Caki2 (cell line): Measurements from ENCODE around the gene FMNL2. TPM values are rescaled to one million over a fixed set of nuclear protein-coding genes. Genes with fewer than 3 reads are reported as not detected.

Experiments
- DNase-seq: peaks from one replicate; pipeline ENCODE4 v3.0.0-alpha.2; 2015; ENCODE audit warnings: low read depth
- in situ Hi-C: cut with HindIII; loops from 2 replicates; pipeline ENCODE4 v1.10.0; 2016; ENCODE audit warnings: low sequenced_read_pairs, low pct_unique_long_range_greater_than_20kb, mixed read lengths
- total RNA-seq: library from RNA; depleted of rRNA; stranded (reverse); fragments of >200 nt; shearing (Covaris generic); gene quantifications from 2 replicates; pipeline ENCODE4 v1.2.3, GENCODE V29; 2014; ENCODE audit warnings: low replicate concordance

The FMNL2 gene
- total RNA-seq, 1 experiment from 2014 or later: 15.8 TPM

DNA sequence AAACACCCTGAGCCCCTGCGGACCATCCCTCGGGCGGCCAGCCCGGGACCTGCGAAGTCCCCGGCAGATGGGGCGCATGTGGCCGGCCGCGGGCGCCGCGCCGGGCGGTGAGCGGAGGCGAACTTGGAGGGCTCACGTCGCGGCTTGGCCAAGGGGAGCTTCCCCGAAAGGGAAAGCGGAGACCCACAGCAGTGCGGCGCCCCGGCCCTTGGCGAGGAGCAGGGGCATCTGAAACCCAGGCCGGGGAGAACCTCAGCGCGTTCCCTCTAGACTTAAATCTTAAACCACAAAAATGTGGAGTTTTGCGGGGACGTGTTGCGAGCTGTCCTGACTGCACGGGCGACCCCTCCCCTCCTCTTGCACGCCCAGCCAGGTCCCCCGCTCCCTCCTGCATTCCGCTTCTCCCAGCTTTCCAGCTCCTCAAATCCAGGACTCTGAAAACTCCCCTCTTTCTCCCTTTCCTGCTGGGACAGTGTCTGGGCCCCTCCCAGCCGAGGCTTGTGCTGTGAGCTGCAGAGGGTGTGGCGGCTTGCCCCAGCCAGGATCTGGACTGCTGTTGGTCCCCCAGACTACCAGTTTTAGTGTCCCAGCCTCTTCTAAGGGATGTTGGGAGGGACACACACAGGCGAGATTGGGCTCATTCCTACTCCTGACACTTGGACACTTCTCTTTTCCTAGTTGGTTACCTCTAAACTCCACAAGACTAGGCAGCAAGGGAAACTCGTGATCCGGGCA is 1.3 kb downstream of the FMNL2 start:
- in situ Hi-C loops: no loop called here
- DNase-seq: peak; percentile 63

DNA sequence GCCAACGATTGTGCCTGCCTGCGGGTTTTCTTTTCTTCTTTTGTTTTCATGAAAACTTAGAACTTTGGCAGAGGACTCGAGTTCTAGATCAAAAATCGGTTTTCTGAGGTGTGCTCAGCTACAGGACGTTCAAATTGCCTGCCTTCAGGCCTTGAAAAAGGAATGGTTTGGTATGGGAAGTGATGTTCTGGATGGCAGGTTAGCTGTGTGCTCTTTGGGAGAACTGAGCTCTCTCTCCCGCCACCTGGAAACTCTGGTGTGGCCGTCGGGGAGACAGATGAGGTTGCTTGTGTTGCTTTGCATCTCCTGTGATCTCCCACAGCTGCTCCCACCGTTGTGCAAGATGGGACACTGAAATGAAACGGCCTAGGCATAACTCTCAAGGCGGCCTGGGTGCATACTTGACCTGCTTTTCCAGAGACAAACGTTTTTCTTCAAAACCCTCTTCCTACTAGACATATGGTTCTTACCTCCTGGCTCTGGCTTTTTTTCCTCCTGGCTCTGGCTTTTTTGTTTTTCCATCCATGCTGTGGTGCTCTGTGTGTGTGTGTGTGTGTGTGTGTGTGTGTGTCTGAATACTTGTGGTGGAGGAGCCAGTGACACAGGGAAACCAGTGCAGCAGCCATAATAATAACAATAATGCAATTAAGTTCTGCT is 2.0 kb downstream of the FMNL2 start:
- in situ Hi-C loops: no loop called here
- peak; percentile 60 for DNase-seq

GRCh38 chr2:152337511-152337903 is 2.5 kb downstream of the FMNL2 start:
- in situ Hi-C loops: no loop called here
- no peak for DNase-seq

DNA sequence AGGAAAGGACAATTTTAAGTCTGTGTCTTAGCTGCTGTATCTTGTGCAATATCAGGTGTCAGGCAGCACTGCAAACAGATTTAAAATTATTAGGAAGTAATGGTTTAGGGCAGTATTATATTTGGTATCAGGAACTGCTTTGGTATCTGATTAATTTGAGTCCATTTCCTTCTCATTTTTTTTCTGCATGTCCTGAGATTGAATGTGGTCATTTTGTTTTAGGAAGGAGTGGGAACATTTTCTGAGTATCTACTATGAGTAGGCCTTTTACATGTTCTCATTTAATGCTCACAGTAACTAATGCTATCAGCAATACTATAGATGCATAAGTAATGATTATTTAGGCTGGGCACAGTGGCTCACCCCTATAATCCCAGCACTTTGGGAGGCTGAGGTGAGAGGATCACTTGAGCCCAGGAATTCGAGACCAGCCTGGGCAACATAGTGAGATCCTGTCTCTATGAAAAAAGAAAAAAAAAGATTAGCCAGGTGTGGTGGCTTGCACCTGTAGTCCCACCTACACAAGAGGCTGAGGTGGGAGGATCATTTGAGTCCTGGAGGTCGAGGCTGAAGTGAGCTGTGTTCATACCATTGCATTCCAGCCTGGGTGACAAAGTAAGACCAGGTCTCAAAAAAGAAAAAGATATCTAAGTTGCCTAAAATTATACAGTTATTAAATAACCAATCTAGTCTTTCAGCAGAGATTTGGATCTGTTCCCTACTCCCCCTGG is 4.7 kb downstream of the FMNL2 start:
- in situ Hi-C loops: no loop called here
- no peak for DNase-seq

- in situ Hi-C loops: no loop called here
- no peak for DNase-seq
Measured at GRCh38 chr2:152342259-152343046, 7.5 kb downstream of the FMNL2 start.

- in situ Hi-C loops: no loop called here
Measured at GRCh38 chr2:152343426-152343825, 8.5 kb downstream of the FMNL2 start.

DNA sequence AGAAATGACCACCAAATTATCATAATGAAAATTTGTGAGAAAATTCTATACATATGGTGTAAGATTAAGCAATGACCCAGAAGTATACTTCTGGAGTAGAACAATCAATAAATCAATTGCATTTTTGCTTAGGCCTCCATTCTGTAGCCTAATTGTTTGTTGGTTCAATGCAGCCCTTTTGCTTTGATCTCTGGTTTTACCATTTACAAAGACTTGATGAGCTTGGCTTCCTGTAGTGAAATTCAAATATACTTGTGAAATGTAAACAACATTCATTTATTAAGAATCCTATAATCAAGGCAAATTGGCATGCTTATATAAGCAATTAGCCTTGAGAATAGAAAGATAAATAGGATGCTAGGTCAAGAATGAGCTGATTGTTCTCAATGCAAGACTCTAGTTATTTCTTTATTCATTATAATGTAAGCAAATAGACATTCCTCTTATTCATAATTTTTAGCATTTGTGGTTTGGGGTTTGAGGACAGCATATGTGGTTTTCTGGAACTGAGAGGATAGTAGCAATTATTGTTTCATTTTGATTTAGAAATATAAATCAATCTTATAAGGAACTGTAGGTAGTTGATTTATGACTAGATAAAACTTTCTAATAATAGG is 9.7 kb downstream of the FMNL2 start:
- no peak for DNase-seq
- in situ Hi-C loops: no loop called here

More at GRCh38 chr2:152343426-152343825, 8.5 kb downstream of the FMNL2 start:
- no peak for DNase-seq

- peak; percentile 47 for DNase-seq
- in situ Hi-C loops: no loop called here
Measured at GRCh38 chr2:152347076-152347475, 12.1 kb downstream of the FMNL2 start.

DNA sequence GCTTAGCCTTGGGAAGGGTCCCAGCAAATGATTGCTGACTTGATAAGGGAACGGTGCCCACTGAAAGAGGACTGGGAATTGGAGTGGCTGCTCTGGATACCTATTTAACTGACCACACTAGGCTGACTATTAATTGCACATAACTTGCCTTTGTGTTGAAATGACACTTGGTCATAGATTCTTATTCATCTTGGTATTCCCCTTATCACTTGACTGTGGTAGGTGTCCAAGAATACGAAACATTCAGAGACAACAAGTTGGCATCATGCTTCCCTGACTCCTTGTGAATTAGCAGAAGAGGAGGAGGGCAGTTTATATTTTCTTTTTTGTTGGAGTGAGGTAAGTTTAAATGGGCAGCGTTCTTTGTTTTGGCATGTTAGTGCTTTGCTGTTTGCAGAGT is 13.4 kb downstream of the FMNL2 start:
- in situ Hi-C loops: no loop called here
- peak; percentile 70 for DNase-seq

- in situ Hi-C loops: no loop called here
- DNase-seq: no peak
Measured at GRCh38 chr2:152349416-152349815, 14.4 kb downstream of the FMNL2 start.

DNA sequence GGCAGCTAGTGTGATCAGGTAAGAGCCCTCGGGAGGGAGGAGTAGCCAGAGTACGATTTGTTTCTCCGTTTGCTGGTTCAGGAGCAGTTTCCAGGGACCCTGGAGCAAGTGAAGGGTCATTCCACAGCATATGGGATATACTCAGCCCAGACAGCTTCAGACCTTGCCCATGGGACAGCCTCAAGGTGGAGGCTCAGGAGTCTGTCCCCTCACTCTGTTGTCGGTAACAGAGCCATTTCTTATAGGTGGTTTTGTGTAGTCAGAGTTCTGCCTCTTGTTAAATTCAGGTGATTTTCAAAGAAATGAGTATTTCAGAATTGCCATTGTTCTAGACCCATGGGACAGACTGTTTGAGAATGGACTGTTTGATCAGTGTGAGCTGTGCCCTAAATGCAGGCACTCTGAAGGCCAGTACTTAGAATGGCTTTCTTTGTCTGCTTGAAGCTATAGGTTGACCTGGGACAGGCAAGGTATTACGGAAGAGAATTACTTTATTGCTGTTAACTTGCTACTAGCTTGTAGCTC is 15.2 kb downstream of the FMNL2 start:
- in situ Hi-C loops: no loop called here
- DNase-seq: no peak

- in situ Hi-C loops: no loop called here
- DNase-seq: no peak
Measured at GRCh38 chr2:152352616-152353015, 17.6 kb downstream of the FMNL2 start.

GRCh38 chr2:152353364-152353763 is 18.4 kb downstream of the FMNL2 start:
- in situ Hi-C loops: no loop called here
- DNase-seq: no peak

GRCh38 chr2:152354069-152354755 is 19.2 kb downstream of the FMNL2 start:
- in situ Hi-C loops: no loop called here
- no peak for DNase-seq

DNA sequence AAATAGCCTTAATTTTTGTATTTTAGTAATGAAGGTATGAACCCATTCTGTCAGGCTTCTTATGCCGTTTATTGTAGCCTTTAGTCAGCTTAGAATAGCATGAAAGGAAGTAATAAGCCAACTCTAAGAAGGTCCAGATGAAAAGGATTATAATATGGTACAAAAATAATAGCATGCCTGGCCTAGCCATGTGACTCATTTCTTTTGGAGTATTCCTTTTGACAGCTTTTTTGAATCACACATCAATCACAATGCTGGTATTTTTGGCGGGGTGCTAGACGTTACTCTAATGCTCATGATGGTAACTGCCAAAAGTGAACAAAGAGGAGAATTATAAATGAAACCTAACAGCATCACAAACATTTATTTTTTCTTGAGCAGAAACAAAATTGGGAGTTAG is 19.9 kb downstream of the FMNL2 start:
- in situ Hi-C loops: no loop called here

DNA sequence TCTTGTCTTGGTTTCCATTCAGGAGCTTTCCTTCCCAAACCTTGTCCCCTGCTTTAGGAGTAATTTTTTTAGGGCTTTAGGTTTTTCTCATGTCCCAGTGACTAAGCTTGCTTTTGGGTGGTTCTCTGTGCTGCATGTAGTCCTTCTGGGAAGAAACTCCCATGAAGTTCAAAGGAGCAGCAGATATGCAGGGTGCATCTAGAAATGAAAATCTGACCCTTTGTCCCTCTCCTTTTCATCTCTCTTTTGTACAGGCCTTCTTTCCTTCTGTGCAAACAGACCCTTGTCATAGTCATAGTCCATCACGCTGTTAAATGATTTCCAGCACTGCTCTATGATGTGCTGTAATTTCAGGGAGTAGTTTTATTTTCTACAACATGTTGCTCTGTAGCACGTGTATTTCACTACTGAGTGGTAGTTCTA is 20.4 kb downstream of the FMNL2 start:
- no peak for DNase-seq
- in situ Hi-C loops: no loop called here

More for the DNA sequence above, 19.9 kb downstream of the FMNL2 start:
- DNase-seq: no peak

- in situ Hi-C loops: no loop called here
- DNase-seq: no peak
Measured at GRCh38 chr2:152359573-152360363, 24.8 kb downstream of the FMNL2 start.
